Measurements from ENCODE around the gene PDK1. TPM values are rescaled to one million over a fixed set of nuclear protein-coding genes. Genes with fewer than 3 reads are reported as not detected.

Gene PDK1
- total RNA-seq (2013) = 12.1 TPM
- polyA plus RNA-seq = 10 to 100 TPM in 1 of 3 donors, 1 to 10 TPM in 2; 5.4 to 10.3 (median 9.7) TPM
- 6.2 and 9.8 TPM in 2 replicates for polyA minus RNA-seq
- 20.8 to 93.3 (median 35.2) reads per million in 11 experiments for total RNA-seq

- no peaks in the 10 kb centered on the region for H3K36me3 ChIP-seq (replicated peaks in 1 of 2; ENCODE audit: control insufficient read depth in 1 of 2, insufficient read depth in 2 of 2, low read length in 2 of 2)
- DNase-seq = peak; percentile 76 to 84 (median 83)
- H3K27ac Mint-ChIP-seq = peak within 1 kb of the TSS; percentile 90 to 97 (median 94)
- peak within 1 kb of the TSS; percentile 70 to 81 (median 77) for H3K4me3 ChIP-seq (replicated peaks in 1 of 3; ENCODE audit: low read depth in 2 of 3, low read length in 3 of 3)
- peak within 1 kb of the TSS; percentile 89 to 96 for H3K4me3 Mint-ChIP-seq
- TF ChIP-seq, protein P1, sequence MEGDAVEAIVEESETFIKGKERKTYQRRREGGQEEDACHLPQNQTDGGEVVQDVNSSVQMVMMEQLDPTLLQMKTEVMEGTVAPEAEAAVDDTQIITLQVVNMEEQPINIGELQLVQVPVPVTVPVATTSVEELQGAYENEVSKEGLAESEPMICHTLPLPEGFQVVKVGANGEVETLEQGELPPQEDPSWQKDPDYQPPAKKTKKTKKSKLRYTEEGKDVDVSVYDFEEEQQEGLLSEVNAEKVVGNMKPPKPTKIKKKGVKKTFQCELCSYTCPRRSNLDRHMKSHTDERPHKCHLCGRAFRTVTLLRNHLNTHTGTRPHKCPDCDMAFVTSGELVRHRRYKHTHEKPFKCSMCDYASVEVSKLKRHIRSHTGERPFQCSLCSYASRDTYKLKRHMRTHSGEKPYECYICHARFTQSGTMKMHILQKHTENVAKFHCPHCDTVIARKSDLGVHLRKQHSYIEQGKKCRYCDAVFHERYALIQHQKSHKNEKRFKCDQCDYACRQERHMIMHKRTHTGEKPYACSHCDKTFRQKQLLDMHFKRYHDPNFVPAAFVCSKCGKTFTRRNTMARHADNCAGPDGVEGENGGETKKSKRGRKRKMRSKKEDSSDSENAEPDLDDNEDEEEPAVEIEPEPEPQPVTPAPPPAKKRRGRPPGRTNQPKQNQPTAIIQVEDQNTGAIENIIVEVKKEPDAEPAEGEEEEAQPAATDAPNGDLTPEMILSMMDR (IDR thresholded peaks at IDR 0.05) = no peak
- peak within 1 kb of the TSS; percentile 87 for H3K9ac ChIP-seq (ENCODE audit: insufficient read depth, low read length, poor library complexity, severe bottlenecking)
- peaks cover 4 to 16% of the 10 kb centered on the region in 2 donors for H3K36me3 Mint-ChIP-seq
- WGBS (ENCODE audit: insufficient coverage) = under 1% methylated on average over 86 of the region's 88 CpGs
- peak within 1 kb of the TSS; percentile 65 to 84 for H3K27ac ChIP-seq (ENCODE audit: low read depth in 1 of 2, low read length in 2 of 2)
- peaks cover 19 to 23% of the 10 kb centered on the region in 2 donors for H3K4me1 ChIP-seq (ENCODE audit: control insufficient read depth in 1 of 2, insufficient read depth in 2 of 2, low read length in 2 of 2)
- H3K9me3 Mint-ChIP-seq = no peaks in the 10 kb centered on the region
- H2AFZ ChIP-seq (ENCODE audit: insufficient read depth, low read depth, low read length, poor library complexity, severe bottlenecking) = peak within 1 kb of the TSS; percentile 82
- no peaks in the 10 kb centered on the region for H3K9me3 ChIP-seq (replicated peaks in 1 of 2; ENCODE audit: control insufficient read depth in 1 of 2, insufficient read depth in 1 of 2, low read length in 2 of 2)
- intact Hi-C loops (cut with micrococcal nuclease) = loop anchor here in 1 of 2 donors (10.0 kb wide), 1 partner anchor 1631 kb away; the partner anchor contains the start of gene GORASP2
- H3K79me2 ChIP-seq (ENCODE audit: insufficient read depth, low read length) = peaks cover 18% of the 10 kb centered on the region
- H3K4me1 Mint-ChIP-seq = peaks cover 29% of the 10 kb centered on the region
- peak within 1 kb of the TSS; percentile 91 for H3K4me2 ChIP-seq (replicated peaks; ENCODE audit: extremely low read depth, low read length, poor library complexity, severe bottlenecking)
- peaks cover 0 to 8% of the 10 kb centered on the region in 2 donors for H3K27me3 ChIP-seq (ENCODE audit: control insufficient read depth in 2 of 2, insufficient read depth in 2 of 2, low read length in 2 of 2)
- peaks cover 4% of the 10 kb centered on the region for H4K20me1 ChIP-seq (ENCODE audit: insufficient read depth, low read length)
- H3K27me3 Mint-ChIP-seq (ENCODE audit: low read depth in 3 of 3) = peaks cover 4 to 9% (median 6%) of the 10 kb centered on the region in 3 donors
These were observed at the start of gene PDK1 for GRCh38 chr2:172555522-172556283. PDK1 (plus strand) TSS chr2:172556090; CDS start chr2:172556151, 61 bp downstream.

- no peaks in the 10 kb centered on the region for H3K27me3 ChIP-seq (ENCODE audit: control insufficient read depth in 2 of 2, insufficient read depth in 2 of 2, low read length in 2 of 2)
- no peak overlapping the region for H3K27ac Mint-ChIP-seq
These were observed 48.7 kb upstream of the PDK1 start for GRCh38 chr2:172507199-172507598.

More at GRCh38 chr2:172507199-172507598, 48.7 kb upstream of the PDK1 start:
- Histone ChIP-seq H3K27ac (ENCODE audit: low read depth in 1 of 2, low read length in 2 of 2) (no peak overlapping the region), H3K79me2 (ENCODE audit: insufficient read depth, low read length) (no peaks in the 10 kb centered on the region), H3K9ac (ENCODE audit: insufficient read depth, low read length, poor library complexity, severe bottlenecking) (no peak overlapping the region), H3K4me3 (replicated peaks in 1 of 3; ENCODE audit: low read depth in 2 of 3, low read length in 3 of 3) (no peak overlapping the region), H3K36me3 (replicated peaks in 1 of 2; ENCODE audit: control insufficient read depth in 1 of 2, insufficient read depth in 2 of 2, low read length in 2 of 2) (no peaks in the 10 kb centered on the region), H3K4me2 (replicated peaks; ENCODE audit: extremely low read depth, low read length, poor library complexity, severe bottlenecking) (no peak overlapping the region), H3K9me3 (replicated peaks in 1 of 2; ENCODE audit: control insufficient read depth in 1 of 2, insufficient read depth in 1 of 2, low read length in 2 of 2) (peaks cover 3 to 7% of the 10 kb centered on the region in 2 donors), H4K20me1 (ENCODE audit: insufficient read depth, low read length) (no peaks in the 10 kb centered on the region), H3K4me1 (ENCODE audit: control insufficient read depth in 1 of 2, insufficient read depth in 2 of 2, low read length in 2 of 2) (peaks cover 11 to 18% of the 10 kb centered on the region in 2 donors), H2AFZ (ENCODE audit: insufficient read depth, low read depth, low read length, poor library complexity, severe bottlenecking) (no peak overlapping the region)
- Mint-ChIP-seq H3K4me1 (peaks cover 13% of the 10 kb centered on the region), H3K9me3 (peaks cover 3 to 9% (median 6%) of the 10 kb centered on the region in 7 donors), H3K4me3 (no peak overlapping the region), H3K27me3 (ENCODE audit: low read depth in 3 of 3) (peaks cover 0 to 1% (median 0%) of the 10 kb centered on the region in 3 donors), H3K36me3 (peaks cover 0 to 2% of the 10 kb centered on the region in 2 donors)
- intact Hi-C loops (cut with micrococcal nuclease) = no loop called here
- 93% methylated on average over 2 of the region's 4 CpGs for WGBS (ENCODE audit: insufficient coverage)
- DNase-seq = no peak
- TF ChIP-seq, protein P1 (IDR thresholded peaks at IDR 0.05) = no peak

Measured in CD14-positive monocyte (primary cell).